ENCODE measurements around the gene DDO. TPM values are rescaled to one million over a fixed set of nuclear protein-coding genes. Genes with fewer than 3 reads are reported as not detected.

Gene DDO
- total and polyA plus RNA-seq, 2 experiments from 2014 or later: 0.10 TPM; not detected in 1

DNA sequence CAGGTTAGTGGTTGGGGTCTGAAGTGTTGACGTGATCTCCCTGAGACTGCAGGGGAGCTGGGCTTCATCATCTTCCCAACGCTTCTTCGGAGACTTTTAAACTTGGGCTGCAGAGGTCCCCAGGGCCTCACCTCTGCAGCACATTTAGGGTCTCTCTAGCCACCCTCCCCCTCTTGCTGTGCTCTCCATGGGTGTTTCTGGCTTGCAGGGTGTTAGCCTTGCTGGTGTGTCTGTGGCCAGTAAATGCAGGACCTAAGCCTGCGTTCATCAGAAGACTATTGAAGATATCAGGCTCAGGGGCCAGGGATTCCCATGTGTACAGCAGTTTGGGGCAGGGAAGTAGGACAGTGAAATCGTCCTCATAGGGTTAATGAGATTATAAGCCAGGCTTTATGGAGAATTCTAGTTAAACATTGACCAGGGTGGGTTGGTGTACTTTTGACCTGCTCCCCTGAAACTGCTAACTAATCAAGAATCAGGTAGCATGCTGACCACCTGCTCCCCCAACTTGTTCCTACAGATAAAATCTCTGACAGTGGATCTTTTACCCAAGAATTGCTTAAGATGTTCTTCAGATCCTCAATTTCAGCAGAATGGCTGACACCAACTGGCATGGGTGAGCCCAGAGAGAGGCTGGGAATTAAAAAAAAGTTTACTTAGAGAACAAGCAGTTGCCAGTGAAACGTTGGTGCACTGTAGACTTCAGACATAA is 3.8 kb upstream of the DDO start:
- H3K4me3 ChIP-seq: no peak overlapping the region
- H3K27ac Mint-ChIP-seq: no peak overlapping the region
- no peak overlapping the region for H3K4me3 Mint-ChIP-seq
- H3K4me1 Mint-ChIP-seq: no peaks in the 10 kb centered on the region
- no peaks in the 10 kb centered on the region for H3K4me1 ChIP-seq (ENCODE audit: insufficient read depth)
- peaks cover 5% of the 10 kb centered on the region for H3K27me3 Mint-ChIP-seq (ENCODE audit: insufficient read depth, low read depth, poor library complexity)
- H3K79me2 ChIP-seq (replicated peaks; ENCODE audit: insufficient read depth): no peaks in the 10 kb centered on the region
- H3K27me3 ChIP-seq (ENCODE audit: insufficient read depth): no peaks in the 10 kb centered on the region
- peaks cover 5% of the 10 kb centered on the region; the same call in 1 of the 2 replicates for H3K9me2 ChIP-seq (ENCODE audit: insufficient read depth)
- H3K36me3 ChIP-seq (ENCODE audit: insufficient read depth): no peaks in the 10 kb centered on the region
- H3F3A ChIP-seq (replicated peaks; ENCODE audit: low read depth): no peaks in the 10 kb centered on the region
- no peak for DNase-seq (ENCODE audit: low spot score)
- 0 out of 3 replicates have a peak, but pooled peaks cover 3% of the 10 kb centered on the region for H3K36me3 Mint-ChIP-seq (ENCODE audit: low read depth)
- H3K27ac ChIP-seq (ENCODE audit: low read depth): no peak overlapping the region
- no peak for TF ChIP-seq ZNF114 (CRISPR knock-in tag; IDR thresholded peaks at IDR 0.05)
- TF ChIP-seq JUNB (IDR thresholded peaks at IDR 0.05; ENCODE audit: unreplicated experiment): no peak
- TF ChIP-seq, protein P1, sequence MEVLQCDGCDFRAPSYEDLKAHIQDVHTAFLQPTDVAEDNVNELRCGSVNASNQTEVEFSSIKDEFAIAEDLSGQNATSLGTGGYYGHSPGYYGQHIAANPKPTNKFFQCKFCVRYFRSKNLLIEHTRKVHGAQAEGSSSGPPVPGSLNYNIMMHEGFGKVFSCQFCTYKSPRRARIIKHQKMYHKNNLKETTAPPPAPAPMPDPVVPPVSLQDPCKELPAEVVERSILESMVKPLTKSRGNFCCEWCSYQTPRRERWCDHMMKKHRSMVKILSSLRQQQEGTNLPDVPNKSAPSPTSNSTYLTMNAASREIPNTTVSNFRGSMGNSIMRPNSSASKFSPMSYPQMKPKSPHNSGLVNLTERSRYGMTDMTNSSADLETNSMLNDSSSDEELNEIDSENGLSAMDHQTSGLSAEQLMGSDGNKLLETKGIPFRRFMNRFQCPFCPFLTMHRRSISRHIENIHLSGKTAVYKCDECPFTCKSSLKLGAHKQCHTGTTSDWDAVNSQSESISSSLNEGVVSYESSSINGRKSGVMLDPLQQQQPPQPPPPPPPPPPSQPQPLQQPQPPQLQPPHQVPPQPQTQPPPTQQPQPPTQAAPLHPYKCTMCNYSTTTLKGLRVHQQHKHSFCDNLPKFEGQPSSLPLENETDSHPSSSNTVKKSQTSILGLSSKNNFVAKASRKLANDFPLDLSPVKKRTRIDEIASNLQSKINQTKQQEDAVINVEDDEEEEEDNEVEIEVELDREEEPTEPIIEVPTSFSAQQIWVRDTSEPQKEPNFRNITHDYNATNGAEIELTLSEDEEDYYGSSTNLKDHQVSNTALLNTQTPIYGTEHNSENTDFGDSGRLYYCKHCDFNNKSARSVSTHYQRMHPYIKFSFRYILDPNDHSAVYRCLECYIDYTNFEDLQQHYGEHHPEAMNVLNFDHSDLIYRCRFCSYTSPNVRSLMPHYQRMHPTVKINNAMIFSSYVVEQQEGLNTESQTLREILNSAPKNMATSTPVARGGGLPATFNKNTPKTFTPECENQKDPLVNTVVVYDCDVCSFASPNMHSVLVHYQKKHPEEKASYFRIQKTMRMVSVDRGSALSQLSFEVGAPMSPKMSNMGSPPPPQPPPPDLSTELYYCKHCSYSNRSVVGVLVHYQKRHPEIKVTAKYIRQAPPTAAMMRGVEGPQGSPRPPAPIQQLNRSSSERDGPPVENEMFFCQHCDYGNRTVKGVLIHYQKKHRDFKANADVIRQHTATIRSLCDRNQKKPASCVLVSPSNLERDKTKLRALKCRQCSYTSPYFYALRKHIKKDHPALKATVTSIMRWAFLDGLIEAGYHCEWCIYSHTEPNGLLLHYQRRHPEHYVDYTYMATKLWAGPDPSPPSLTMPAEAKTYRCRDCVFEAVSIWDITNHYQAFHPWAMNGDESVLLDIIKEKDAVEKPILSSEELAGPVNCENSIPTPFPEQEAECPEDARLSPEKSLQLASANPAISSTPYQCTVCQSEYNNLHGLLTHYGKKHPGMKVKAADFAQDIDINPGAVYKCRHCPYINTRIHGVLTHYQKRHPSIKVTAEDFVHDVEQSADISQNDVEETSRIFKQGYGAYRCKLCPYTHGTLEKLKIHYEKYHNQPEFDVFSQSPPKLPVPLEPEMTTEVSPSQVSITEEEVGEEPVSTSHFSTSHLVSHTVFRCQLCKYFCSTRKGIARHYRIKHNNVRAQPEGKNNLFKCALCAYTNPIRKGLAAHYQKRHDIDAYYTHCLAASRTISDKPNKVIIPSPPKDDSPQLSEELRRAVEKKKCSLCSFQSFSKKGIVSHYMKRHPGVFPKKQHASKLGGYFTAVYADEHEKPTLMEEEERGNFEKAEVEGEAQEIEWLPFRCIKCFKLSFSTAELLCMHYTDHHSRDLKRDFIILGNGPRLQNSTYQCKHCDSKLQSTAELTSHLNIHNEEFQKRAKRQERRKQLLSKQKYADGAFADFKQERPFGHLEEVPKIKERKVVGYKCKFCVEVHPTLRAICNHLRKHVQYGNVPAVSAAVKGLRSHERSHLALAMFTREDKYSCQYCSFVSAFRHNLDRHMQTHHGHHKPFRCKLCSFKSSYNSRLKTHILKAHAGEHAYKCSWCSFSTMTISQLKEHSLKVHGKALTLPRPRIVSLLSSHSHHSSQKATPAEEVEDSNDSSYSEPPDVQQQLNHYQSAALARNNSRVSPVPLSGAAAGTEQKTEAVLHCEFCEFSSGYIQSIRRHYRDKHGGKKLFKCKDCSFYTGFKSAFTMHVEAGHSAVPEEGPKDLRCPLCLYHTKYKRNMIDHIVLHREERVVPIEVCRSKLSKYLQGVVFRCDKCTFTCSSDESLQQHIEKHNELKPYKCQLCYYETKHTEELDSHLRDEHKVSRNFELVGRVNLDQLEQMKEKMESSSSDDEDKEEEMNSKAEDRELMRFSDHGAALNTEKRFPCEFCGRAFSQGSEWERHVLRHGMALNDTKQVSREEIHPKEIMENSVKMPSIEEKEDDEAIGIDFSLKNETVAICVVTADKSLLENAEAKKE (CRISPR knock-in tag; IDR thresholded peaks at IDR 0.05): no peak
- TF ChIP-seq NANOG (IDR thresholded peaks at IDR 0.05; ENCODE audit: borderline replicate concordance): no peak
- TF ChIP-seq, protein P2, sequence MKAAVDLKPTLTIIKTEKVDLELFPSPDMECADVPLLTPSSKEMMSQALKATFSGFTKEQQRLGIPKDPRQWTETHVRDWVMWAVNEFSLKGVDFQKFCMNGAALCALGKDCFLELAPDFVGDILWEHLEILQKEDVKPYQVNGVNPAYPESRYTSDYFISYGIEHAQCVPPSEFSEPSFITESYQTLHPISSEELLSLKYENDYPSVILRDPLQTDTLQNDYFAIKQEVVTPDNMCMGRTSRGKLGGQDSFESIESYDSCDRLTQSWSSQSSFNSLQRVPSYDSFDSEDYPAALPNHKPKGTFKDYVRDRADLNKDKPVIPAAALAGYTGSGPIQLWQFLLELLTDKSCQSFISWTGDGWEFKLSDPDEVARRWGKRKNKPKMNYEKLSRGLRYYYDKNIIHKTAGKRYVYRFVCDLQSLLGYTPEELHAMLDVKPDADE (IDR thresholded peaks at IDR 0.05): no peak
- no peak for TF ChIP-seq ZNF331 (CRISPR knock-in tag; IDR thresholded peaks at IDR 0.05; ENCODE audit: low read depth)
- no peak for TF ChIP-seq EZH2 (IDR thresholded peaks at IDR 0.05; ENCODE audit: low read depth, unreplicated experiment)
- TF ChIP-seq POLR2AphosphoS5 (IDR thresholded peaks at IDR 0.05; ENCODE audit: low read depth): no peak
- no peak for TF ChIP-seq CREB1 (CRISPR knock-in tag; IDR thresholded peaks at IDR 0.05; ENCODE audit: low read depth)
- no peak for TF ChIP-seq EZH2phosphoT487 (IDR thresholded peaks at IDR 0.05; ENCODE audit: unreplicated experiment)
- no peak for TF ChIP-seq STAT1 (IDR thresholded peaks at IDR 0.05; ENCODE audit: unreplicated experiment)
- TF ChIP-seq, protein P3, sequence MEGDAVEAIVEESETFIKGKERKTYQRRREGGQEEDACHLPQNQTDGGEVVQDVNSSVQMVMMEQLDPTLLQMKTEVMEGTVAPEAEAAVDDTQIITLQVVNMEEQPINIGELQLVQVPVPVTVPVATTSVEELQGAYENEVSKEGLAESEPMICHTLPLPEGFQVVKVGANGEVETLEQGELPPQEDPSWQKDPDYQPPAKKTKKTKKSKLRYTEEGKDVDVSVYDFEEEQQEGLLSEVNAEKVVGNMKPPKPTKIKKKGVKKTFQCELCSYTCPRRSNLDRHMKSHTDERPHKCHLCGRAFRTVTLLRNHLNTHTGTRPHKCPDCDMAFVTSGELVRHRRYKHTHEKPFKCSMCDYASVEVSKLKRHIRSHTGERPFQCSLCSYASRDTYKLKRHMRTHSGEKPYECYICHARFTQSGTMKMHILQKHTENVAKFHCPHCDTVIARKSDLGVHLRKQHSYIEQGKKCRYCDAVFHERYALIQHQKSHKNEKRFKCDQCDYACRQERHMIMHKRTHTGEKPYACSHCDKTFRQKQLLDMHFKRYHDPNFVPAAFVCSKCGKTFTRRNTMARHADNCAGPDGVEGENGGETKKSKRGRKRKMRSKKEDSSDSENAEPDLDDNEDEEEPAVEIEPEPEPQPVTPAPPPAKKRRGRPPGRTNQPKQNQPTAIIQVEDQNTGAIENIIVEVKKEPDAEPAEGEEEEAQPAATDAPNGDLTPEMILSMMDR (conservative IDR thresholded peaks at IDR 0.05; ENCODE audit: low read depth in 2 of 2): no peak
- TF ChIP-seq, protein P4, sequence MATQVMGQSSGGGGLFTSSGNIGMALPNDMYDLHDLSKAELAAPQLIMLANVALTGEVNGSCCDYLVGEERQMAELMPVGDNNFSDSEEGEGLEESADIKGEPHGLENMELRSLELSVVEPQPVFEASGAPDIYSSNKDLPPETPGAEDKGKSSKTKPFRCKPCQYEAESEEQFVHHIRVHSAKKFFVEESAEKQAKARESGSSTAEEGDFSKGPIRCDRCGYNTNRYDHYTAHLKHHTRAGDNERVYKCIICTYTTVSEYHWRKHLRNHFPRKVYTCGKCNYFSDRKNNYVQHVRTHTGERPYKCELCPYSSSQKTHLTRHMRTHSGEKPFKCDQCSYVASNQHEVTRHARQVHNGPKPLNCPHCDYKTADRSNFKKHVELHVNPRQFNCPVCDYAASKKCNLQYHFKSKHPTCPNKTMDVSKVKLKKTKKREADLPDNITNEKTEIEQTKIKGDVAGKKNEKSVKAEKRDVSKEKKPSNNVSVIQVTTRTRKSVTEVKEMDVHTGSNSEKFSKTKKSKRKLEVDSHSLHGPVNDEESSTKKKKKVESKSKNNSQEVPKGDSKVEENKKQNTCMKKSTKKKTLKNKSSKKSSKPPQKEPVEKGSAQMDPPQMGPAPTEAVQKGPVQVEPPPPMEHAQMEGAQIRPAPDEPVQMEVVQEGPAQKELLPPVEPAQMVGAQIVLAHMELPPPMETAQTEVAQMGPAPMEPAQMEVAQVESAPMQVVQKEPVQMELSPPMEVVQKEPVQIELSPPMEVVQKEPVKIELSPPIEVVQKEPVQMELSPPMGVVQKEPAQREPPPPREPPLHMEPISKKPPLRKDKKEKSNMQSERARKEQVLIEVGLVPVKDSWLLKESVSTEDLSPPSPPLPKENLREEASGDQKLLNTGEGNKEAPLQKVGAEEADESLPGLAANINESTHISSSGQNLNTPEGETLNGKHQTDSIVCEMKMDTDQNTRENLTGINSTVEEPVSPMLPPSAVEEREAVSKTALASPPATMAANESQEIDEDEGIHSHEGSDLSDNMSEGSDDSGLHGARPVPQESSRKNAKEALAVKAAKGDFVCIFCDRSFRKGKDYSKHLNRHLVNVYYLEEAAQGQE (IDR thresholded peaks at IDR 0.05; ENCODE audit: unreplicated experiment): no peak
- no peak overlapping the region for H3K4me2 ChIP-seq
- H2AFZ ChIP-seq: no peak overlapping the region
- no peaks in the 10 kb centered on the region for H4K20me1 ChIP-seq (replicated peaks; ENCODE audit: insufficient read depth)
- peaks cover 15% of the 10 kb centered on the region for H3K9me3 Mint-ChIP-seq
- no peak for ATAC-seq
